ENCODE results near the gene MCF2L2. TPM values are rescaled to one million over a fixed set of nuclear protein-coding genes. Genes with fewer than 3 reads are reported as not detected.

MCF2L2 gene
- polyA plus RNA-seq, 1 donor from 2014 or later, result 9.3 TPM

- Histone ChIP-seq H3F3A (ENCODE audit: insufficient read depth, low read length, poor library complexity, severe bottlenecking) (no peaks in the 10 kb centered on the region), H3K27ac (ENCODE audit: low read length) (no peak overlapping the region), H3K9ac (ENCODE audit: low read length) (no peak overlapping the region), H3K4me3 (ENCODE audit: low read length) (no peak overlapping the region), H3K9me3 (ENCODE audit: low read length) (no peaks in the 10 kb centered on the region), H3K36me3 (ENCODE audit: insufficient read depth, low read length) (no peaks in the 10 kb centered on the region), H4K20me1 (ENCODE audit: insufficient read depth) (no peaks in the 10 kb centered on the region), H3K27me3 (ENCODE audit: insufficient read depth, low read depth, low read length) (no peaks in the 10 kb centered on the region), H2AFZ (ENCODE audit: low read depth, low read length) (no peak overlapping the region), H3K79me2 (replicated peaks; ENCODE audit: insufficient read depth, low read length) (peaks cover 21% of the 10 kb centered on the region), H3K4me2 (ENCODE audit: low read length) (no peak overlapping the region), H3K9me2 (ENCODE audit: insufficient read depth, low read length) (no peaks in the 10 kb centered on the region)
- TF ChIP-seq SMC3 (conservative IDR thresholded peaks at IDR 0.05; ENCODE audit: poor library complexity) (no peak), MXI1 (conservative IDR thresholded peaks at IDR 0.05; ENCODE audit: poor library complexity, severe bottlenecking) (no peak), RAD21 (conservative IDR thresholded peaks at IDR 0.05) (no peak), EZH2 (IDR thresholded peaks at IDR 0.05; ENCODE audit: borderline replicate concordance, insufficient read depth, low read length, poor library complexity, severe bottlenecking) (no peak)
Observed at GRCh38 chr3:183261151-183261724, 167.2 kb downstream of the MCF2L2 start.

GRCh38 chr3:183260167-183260904, 168.1 kb downstream of the MCF2L2 start:
- H3K4me3 ChIP-seq (ENCODE audit: low read length), result no peak overlapping the region
- H3K27ac ChIP-seq (ENCODE audit: low read length), result no peak overlapping the region
- H3F3A ChIP-seq (ENCODE audit: insufficient read depth, low read length, poor library complexity, severe bottlenecking), result no peaks in the 10 kb centered on the region
- H2AFZ ChIP-seq (ENCODE audit: low read depth, low read length), result no peak overlapping the region
- H3K9ac ChIP-seq (ENCODE audit: low read length), result no peak overlapping the region
- peaks cover under 1% of the 10 kb centered on the region for H3K27me3 ChIP-seq (ENCODE audit: insufficient read depth, low read depth, low read length)
- H3K9me2 ChIP-seq (ENCODE audit: insufficient read depth, low read length), result no peaks in the 10 kb centered on the region
- no peaks in the 10 kb centered on the region for H4K20me1 ChIP-seq (ENCODE audit: insufficient read depth)
- peaks cover 27% of the 10 kb centered on the region for H3K79me2 ChIP-seq (replicated peaks; ENCODE audit: insufficient read depth, low read length)
- H3K4me2 ChIP-seq (ENCODE audit: low read length), result no peak overlapping the region
- no peaks in the 10 kb centered on the region for H3K9me3 ChIP-seq (ENCODE audit: low read length)
- no peak for TF ChIP-seq MXI1 (conservative IDR thresholded peaks at IDR 0.05; ENCODE audit: poor library complexity, severe bottlenecking)
- TF ChIP-seq REST (IDR thresholded peaks at IDR 0.05; ENCODE audit: borderline replicate concordance), result no peak
- no peak for TF ChIP-seq CTCF (IDR thresholded peaks at IDR 0.05; ENCODE audit: poor library complexity, severe bottlenecking)
- TF ChIP-seq EZH2 (IDR thresholded peaks at IDR 0.05; ENCODE audit: borderline replicate concordance, insufficient read depth, low read length, poor library complexity, severe bottlenecking), result no peak
- TF ChIP-seq EP300 (conservative IDR thresholded peaks at IDR 0.05; ENCODE audit: poor library complexity, severe bottlenecking), result no peak
- no peaks in the 10 kb centered on the region for H3K36me3 ChIP-seq (ENCODE audit: insufficient read depth, low read length)
